DOHH2 (cell line): ENCODE measurements around the gene KIAA1958.

Experiments used
- H3F3A ChIP-seq: fragments of 200-600 bp; sonication (generic), shearing (Covaris generic); 2 replicates; pipeline ENCODE4 v1.6.0; 2016; ENCODE audit warnings: antibody characterized with exemption, mild to moderate bottlenecking; ENCODE audit not compliant: control insufficient read depth, insufficient read depth
- H3K27ac ChIP-seq: fragments of 200-600 bp; sonication (generic); 2 replicates; pipeline ENCODE4 v1.5.1; 2014; ENCODE audit warnings: low read depth, mild to moderate bottlenecking, low read length, moderate library complexity
- H3K27me3 ChIP-seq: fragments of 200-600 bp; sonication (generic); 2 replicates; pipeline ENCODE4 v1.6.1; 2014; ENCODE audit warnings: mild to moderate bottlenecking, low read length, mixed read lengths; ENCODE audit not compliant: control insufficient read depth
- H3K36me3 ChIP-seq: fragments of 200-600 bp; sonication (generic); 2 replicates; pipeline ENCODE4 v1.6.1; 2014; ENCODE audit warnings: mild to moderate bottlenecking, low read length, moderate library complexity, mixed read lengths; ENCODE audit not compliant: control insufficient read depth
- H3K4me1 ChIP-seq: fragments of 200-600 bp; sonication (generic); 2 replicates; pipeline ENCODE4 v1.6.1; 2014; ENCODE audit warnings: mild to moderate bottlenecking, low read length, mixed read lengths; ENCODE audit not compliant: control insufficient read depth
- H3K4me2 ChIP-seq: fragments of 200-600 bp; sonication (generic); 2 replicates; pipeline ENCODE4 v1.6.0; 2014; ENCODE audit warnings: mild to moderate bottlenecking, low read length, moderate library complexity
- H3K4me3 ChIP-seq: fragments of 200-600 bp; sonication (generic); 2 replicates; pipeline ENCODE4 v1.5.1; 2014; ENCODE audit warnings: mild to moderate bottlenecking, low read length, mixed read lengths
- H3K79me2 ChIP-seq: fragments of 200-600 bp; sonication (generic); 2 replicates; pipeline ENCODE4 v1.6.1; 2014; ENCODE audit warnings: mild to moderate bottlenecking, low read length, mixed read lengths; ENCODE audit not compliant: control insufficient read depth
- H3K9me2 ChIP-seq: fragments of 200-600 bp; sonication (generic); replicated peaks from 2 replicates; pipeline ENCODE4 v1.6.1; 2014; ENCODE audit warnings: mild to moderate bottlenecking, low read length, mixed read lengths; ENCODE audit not compliant: control insufficient read depth
- H3K9me3 ChIP-seq: fragments of 200-600 bp; sonication (generic); 2 replicates; pipeline ENCODE4 v1.6.1; 2014; ENCODE audit warnings: antibody characterized with exemption, low read length, mixed read lengths; ENCODE audit not compliant: control insufficient read depth, insufficient read depth
- H4K20me1 ChIP-seq: fragments of 200-600 bp; sonication (generic); 2 replicates; pipeline ENCODE4 v1.6.0; 2014; ENCODE audit warnings: low read depth, mild to moderate bottlenecking, antibody characterized with exemption, low read length, moderate library complexity; ENCODE audit not compliant: control insufficient read depth, insufficient read depth
- EZH2phosphoT487 ChIP-seq: fragments of 200-600 bp; sonication (generic); IDR thresholded peaks from 2 replicates; pipeline ENCODE4 v1.6.1; 2017; ENCODE audit warnings: borderline replicate concordance, mild to moderate bottlenecking, antibody characterized with exemption, low read length, moderate library complexity, mixed read lengths
- TF ChIP-seq, protein P1 (sequence below): fragments of 200-600 bp; sonication (generic); IDR thresholded peaks from one replicate; pipeline ENCODE4 v1.5.1; 2014; ENCODE audit warnings: antibody characterized with exemption, mild to moderate bottlenecking, low read depth, low read length; ENCODE audit not compliant: poor library complexity, severe bottlenecking

The KIAA1958 gene

DNA sequence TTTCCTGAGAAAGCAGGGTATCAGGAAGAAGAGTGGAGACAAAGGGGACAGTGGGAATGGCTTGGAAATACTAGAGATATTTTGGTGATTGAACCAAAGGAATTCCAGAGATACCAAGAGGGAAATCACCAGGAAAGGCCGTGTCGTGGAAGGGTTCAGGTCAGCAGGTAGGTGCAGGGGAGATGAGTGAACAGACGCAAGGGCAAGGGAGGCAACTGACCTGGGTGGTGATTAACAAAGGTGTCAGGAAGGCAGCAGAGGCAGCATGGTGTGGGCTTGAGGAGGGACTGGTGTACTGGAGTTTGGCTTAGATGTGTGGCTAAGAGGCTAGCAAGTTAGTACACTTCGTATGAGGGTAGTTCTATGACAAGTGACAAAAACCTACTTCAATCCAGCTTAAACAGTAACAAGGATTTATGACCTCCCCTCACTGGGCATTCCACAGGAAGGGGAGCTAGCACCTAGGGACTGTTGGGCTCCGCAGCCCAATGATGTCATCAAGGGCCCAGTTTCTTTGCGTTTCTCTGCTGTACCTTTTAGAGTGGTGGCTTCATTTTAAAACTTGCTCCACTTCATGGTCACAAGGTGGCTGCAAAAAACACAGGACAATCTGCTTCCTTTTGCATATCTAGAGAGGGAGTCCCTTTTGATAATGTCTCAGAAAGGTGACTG is 194.2 kb downstream of the KIAA1958 start:
- Histone ChIP-seq H3K79me2 (no peaks in the 10 kb centered on the region), H3K4me3 (no peak overlapping the region), H3K27me3 (no peaks in the 10 kb centered on the region), H3K9me2 (no peaks in the 10 kb centered on the region), H4K20me1 (no peaks in the 10 kb centered on the region), H3K4me2 (no peak overlapping the region), H3K9me3 (peaks cover 9% of the 10 kb centered on the region), H3K36me3 (peaks cover 7% of the 10 kb centered on the region), H3F3A (peaks cover 5% of the 10 kb centered on the region), H3K27ac (no peak overlapping the region), H3K4me1 (peaks cover 27% of the 10 kb centered on the region)
- TF ChIP-seq, protein P1, sequence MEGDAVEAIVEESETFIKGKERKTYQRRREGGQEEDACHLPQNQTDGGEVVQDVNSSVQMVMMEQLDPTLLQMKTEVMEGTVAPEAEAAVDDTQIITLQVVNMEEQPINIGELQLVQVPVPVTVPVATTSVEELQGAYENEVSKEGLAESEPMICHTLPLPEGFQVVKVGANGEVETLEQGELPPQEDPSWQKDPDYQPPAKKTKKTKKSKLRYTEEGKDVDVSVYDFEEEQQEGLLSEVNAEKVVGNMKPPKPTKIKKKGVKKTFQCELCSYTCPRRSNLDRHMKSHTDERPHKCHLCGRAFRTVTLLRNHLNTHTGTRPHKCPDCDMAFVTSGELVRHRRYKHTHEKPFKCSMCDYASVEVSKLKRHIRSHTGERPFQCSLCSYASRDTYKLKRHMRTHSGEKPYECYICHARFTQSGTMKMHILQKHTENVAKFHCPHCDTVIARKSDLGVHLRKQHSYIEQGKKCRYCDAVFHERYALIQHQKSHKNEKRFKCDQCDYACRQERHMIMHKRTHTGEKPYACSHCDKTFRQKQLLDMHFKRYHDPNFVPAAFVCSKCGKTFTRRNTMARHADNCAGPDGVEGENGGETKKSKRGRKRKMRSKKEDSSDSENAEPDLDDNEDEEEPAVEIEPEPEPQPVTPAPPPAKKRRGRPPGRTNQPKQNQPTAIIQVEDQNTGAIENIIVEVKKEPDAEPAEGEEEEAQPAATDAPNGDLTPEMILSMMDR, result no peak
- TF ChIP-seq EZH2phosphoT487, result no peak

DNA sequence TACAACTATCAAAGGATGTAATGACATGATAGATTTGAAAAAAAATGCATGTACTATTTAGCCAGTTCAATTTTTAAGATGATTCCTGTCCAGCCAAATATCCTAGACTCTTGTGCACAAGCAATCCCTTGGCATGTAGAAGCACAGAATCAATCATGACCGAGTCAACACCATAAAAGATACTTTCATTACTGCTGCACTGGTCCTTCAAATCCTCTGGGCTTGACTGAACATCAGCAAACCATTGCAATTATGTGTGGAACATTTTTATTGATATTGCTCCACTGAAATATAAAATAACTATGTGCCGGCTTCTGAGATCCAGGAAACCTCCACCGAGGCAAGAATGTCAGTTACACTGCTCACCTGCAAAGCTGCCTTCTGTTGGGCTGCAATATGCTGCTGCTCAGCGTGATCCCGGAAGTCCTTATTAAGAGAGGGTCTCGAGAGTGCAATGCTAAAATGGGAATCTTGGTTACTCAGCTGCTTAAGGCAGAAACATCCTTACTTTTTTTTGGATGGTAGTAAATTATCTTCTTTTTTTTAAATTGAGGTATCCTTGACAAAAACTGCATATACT is 202.6 kb downstream of the KIAA1958 start:
- H3K4me3 ChIP-seq, result no peak overlapping the region
- peaks cover 78% of the 10 kb centered on the region for H3K36me3 ChIP-seq
- 0 out of 2 replicates have a peak, but pooled peaks cover 6% of the 10 kb centered on the region for H3K4me1 ChIP-seq
- no peaks in the 10 kb centered on the region for H3K79me2 ChIP-seq
- H4K20me1 ChIP-seq, result no peaks in the 10 kb centered on the region
- no peaks in the 10 kb centered on the region for H3F3A ChIP-seq
- no peak for TF ChIP-seq EZH2phosphoT487
- TF ChIP-seq, protein P1, result no peak
- H3K9me3 ChIP-seq, result no peaks in the 10 kb centered on the region
- H3K9me2 ChIP-seq, result no peaks in the 10 kb centered on the region
- H3K4me2 ChIP-seq, result no peak overlapping the region
- no peaks in the 10 kb centered on the region for H3K27me3 ChIP-seq
- no peak overlapping the region for H3K27ac ChIP-seq

DNA sequence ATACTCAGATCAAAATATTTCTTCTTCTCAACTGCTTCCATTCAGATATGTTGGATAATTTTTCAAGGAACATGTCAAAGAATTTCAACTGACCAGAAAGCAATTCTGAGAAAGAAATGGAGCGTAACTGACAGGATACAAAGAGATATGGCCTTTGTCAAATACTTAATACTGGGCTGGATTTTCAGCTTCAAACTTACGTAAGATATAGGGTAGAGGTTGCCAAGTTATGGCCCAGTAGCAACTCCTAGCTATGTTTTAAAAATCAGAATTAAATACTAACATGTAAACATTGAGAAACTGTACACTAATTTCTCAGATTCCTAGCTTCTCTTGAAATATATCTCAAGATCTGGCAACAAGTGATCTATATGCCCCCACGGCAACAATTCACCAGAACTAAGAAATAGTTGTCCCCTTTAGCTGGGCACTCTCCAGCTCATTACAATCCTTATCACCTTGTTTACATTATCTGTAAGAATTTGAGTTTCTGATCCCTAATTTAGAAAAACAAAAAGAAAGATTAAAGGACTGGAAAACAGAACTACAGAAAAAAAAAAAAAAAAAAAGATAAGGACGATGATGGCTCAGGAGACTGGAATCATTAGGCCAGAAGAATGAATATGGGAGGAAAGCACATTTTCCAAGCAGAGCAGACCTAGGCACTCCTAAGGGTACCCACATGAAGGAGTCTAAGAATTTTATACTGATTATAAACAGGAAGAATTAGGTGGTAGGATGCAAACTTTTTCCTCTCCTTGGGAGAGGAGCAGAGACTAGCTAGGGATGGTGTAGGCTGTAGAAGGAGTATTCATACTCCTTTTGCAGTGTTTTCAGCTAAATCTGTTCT is 208.3 kb downstream of the KIAA1958 start:
- Histone ChIP-seq H3K27ac (no peak overlapping the region), H3K27me3 (no peaks in the 10 kb centered on the region), H3K79me2 (peaks cover 20% of the 10 kb centered on the region), H4K20me1 (no peaks in the 10 kb centered on the region), H3K4me3 (no peak overlapping the region), H3K4me1 (peaks cover 17% of the 10 kb centered on the region), H3K9me3 (no peaks in the 10 kb centered on the region), H3K36me3 (peaks cover 68% of the 10 kb centered on the region), H3F3A (0 out of 2 replicates have a peak, but pooled peaks cover 4% of the 10 kb centered on the region), H3K4me2 (no peak overlapping the region), H3K9me2 (no peaks in the 10 kb centered on the region)
- no peak for TF ChIP-seq EZH2phosphoT487
- TF ChIP-seq, protein P1, result no peak
